Fibroblast of mammary gland (primary cell): ENCODE data around the gene PSG2.
"Not testable (repeated sequence)": the region's sequence is repeated elsewhere in the genome, so short reads cannot be mapped to it uniquely, and the experiment has no call there.

Experiments used
- DNase-seq: peaks from one replicate; pipeline ENCODE4 v3.0.0-alpha.2; 2010; ENCODE audit warnings: low read depth
- H3K4me3 ChIP-seq: 2 replicates; pipeline ENCODE4 v1.5.1; 2011; ENCODE audit warnings: low read depth, mild to moderate bottlenecking, low read length, moderate library complexity; ENCODE audit not compliant: control insufficient read depth
- TF ChIP-seq, protein P1 (sequence below): conservative IDR thresholded peaks from 2 replicates; pipeline ENCODE4 v1.5.1; 2011; ENCODE audit warnings: low read depth, low read length, inconsistent platforms; ENCODE audit not compliant: control insufficient read depth, insufficient read depth

PSG2 gene

DNA sequence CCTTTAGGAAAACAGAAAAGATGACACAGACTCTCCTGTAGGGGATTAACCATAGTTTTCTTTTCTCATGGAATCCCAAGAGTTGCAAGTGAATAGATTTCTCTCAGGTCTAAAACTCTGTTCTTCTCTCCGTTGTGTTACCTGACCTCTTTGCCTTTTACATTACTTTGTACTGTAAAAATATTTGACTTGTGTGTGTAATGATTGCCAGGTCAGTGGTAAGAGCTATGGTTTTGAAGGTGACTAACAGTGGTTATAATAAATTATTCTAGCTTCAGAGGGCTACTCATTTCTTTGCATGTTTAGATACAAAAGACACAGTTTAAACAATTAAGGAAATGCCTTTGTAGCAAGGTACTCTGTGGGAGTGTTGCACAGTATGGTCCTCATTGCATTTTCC, 23.0 kb upstream of the PSG2 start:
- TF ChIP-seq, protein P1, sequence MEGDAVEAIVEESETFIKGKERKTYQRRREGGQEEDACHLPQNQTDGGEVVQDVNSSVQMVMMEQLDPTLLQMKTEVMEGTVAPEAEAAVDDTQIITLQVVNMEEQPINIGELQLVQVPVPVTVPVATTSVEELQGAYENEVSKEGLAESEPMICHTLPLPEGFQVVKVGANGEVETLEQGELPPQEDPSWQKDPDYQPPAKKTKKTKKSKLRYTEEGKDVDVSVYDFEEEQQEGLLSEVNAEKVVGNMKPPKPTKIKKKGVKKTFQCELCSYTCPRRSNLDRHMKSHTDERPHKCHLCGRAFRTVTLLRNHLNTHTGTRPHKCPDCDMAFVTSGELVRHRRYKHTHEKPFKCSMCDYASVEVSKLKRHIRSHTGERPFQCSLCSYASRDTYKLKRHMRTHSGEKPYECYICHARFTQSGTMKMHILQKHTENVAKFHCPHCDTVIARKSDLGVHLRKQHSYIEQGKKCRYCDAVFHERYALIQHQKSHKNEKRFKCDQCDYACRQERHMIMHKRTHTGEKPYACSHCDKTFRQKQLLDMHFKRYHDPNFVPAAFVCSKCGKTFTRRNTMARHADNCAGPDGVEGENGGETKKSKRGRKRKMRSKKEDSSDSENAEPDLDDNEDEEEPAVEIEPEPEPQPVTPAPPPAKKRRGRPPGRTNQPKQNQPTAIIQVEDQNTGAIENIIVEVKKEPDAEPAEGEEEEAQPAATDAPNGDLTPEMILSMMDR: no peak
- DNase-seq: no peak
- H3K4me3 ChIP-seq: no peak overlapping the region

GRCh38 chr19:43104215-43104850, 21.8 kb upstream of the PSG2 start:
- peak; percentile 74 for DNase-seq
- TF ChIP-seq, protein P1: peak; percentile 66
- not testable (repeated sequence) for H3K4me3 ChIP-seq

GRCh38 chr19:43101950-43102349, 19.4 kb upstream of the PSG2 start:
- no peak overlapping the region for H3K4me3 ChIP-seq
- TF ChIP-seq, protein P1: no peak
- DNase-seq: no peak

DNA sequence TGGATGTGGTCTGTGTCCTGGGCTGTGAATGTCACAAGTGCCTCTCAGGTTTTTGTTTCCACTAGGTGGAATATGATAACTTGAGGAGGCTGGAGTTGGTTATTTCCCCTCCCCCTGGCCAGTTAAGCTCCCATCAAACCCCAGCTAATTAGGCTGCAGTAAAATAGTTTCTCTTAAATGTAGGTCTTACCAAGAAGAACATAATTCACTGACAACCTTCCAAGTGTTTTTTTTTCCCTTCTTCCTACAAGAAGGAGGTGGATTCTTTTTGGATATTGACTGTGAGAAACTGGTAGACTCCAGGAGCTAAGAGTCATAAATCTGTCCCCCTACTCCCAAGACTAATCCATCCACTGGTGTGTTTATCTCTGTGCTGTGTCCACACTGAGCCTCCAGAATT, 15.9 kb upstream of the PSG2 start:
- not testable (repeated sequence) for H3K4me3 ChIP-seq, DNase-seq

- peak; percentile 71 for DNase-seq
- TF ChIP-seq, protein P1: peak; percentile 42
- not testable (repeated sequence) for H3K4me3 ChIP-seq
Observed at GRCh38 chr19:43087702-43088340, 5.3 kb upstream of the PSG2 start.

DNA sequence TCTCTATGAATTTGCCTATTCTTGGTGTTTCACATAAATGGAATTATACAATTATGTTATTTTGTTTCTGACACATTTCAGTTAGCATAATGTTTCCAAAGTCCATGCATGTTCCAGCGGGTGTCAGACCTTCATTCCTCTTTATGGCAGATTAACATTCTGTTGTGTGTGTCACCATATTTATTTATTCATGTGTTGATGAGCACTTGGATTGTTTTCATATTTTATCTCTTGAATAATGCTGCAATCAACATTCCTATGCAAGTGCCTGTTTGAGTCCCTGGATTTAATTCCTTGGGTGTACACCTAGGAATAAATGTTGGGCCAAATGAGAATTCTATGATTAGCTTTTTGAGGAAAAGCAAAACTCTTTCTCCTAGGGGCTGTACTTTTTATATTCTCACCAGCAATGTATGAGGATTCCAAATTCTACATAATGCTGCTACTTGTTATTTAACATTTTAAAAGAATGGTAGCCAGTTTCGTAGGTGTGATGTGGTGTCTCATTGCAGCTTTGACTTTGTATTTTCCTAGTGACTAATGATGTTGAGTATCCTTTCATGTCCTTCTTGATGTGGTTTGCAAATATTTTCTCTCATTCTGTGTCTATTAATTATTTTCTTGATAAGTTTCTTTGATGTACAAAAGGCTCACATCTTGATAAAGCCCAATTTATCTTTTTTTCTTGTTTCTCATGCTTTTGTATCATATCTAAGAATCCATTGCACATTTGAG, 3.5 kb upstream of the PSG2 start:
- not testable (repeated sequence) for DNase-seq, H3K4me3 ChIP-seq

DNA sequence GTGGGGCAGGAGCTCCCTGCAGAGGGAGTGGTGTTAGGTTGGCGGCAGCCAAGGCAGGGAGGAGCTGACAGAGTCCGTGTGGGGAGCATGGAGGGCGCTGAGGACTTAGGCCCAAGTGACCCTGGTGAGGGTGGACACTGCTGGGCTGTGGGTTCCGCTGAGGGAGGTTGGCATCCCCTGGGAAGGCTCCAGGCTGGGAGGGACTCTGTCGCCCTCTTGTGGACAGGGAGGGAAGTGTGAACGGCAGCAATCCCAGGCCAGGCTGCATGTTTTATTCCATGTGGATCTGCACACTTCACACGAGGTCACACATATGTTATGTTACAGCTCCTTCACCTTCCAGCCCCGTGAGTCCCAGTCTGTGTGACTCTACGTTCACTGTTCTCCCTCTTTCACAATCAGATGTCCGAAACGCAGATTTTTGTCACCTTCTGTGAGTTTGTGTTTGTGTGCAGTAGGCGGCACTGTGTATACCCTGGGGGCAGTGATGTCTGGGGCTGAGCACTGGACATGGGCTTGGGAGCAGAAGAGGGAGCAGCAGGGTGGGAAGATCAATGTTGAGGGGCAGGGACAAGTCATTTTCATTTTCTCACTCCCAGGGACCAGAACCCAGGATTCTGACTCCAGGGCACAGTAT, 1.8 kb upstream of the PSG2 start:
- DNase-seq: peak; percentile 24
- not testable (repeated sequence) for H3K4me3 ChIP-seq
- TF ChIP-seq, protein P1: peak; percentile 38

DNA sequence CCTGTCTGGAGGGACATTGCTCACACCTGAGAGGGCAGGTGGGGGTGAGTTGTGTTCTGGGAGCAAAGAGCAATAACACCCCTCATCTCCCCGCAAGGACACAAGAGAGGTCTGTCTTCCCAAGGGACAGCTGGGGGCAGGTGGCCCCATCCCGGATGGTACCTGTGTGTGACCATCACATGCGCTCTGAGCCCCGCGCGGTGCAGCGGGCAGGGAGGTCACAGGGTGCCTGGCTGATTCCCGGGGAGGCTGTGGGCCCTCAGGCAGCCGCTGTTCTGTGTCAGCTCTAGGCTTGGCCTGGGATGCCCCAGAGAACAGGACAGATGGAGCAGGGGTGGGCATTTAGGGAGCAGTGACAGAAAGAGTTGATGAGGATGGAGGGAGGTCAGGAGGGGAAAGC, 1.2 kb upstream of the PSG2 start:
- not testable (repeated sequence) for DNase-seq, H3K4me3 ChIP-seq
